HFF-Myc (cell line): Measurements from ENCODE around the gene CHPF.
A peak's percentile ranks its signal among the peaks of the same experiment; 100 is the strongest.

Experiments
- DNase-seq: peaks from one replicate; pipeline ENCODE4 v3.0.0-alpha.2; 2011; ENCODE audit warnings: low read depth; ENCODE audit errors: extremely low read depth
- H3K4me3 ChIP-seq: replicated peaks from 2 replicates; pipeline ENCODE4 v1.5.1; 2011; ENCODE audit warnings: low read depth, mild to moderate bottlenecking, control low read depth, low read length
- TF ChIP-seq, protein P1 (sequence below): IDR thresholded peaks from 2 replicates; pipeline ENCODE4 v1.5.1; 2012; ENCODE audit warnings: mild to moderate bottlenecking, low read depth, low read length, control low read depth; ENCODE audit errors: missing control alignments

The CHPF gene

DNA sequence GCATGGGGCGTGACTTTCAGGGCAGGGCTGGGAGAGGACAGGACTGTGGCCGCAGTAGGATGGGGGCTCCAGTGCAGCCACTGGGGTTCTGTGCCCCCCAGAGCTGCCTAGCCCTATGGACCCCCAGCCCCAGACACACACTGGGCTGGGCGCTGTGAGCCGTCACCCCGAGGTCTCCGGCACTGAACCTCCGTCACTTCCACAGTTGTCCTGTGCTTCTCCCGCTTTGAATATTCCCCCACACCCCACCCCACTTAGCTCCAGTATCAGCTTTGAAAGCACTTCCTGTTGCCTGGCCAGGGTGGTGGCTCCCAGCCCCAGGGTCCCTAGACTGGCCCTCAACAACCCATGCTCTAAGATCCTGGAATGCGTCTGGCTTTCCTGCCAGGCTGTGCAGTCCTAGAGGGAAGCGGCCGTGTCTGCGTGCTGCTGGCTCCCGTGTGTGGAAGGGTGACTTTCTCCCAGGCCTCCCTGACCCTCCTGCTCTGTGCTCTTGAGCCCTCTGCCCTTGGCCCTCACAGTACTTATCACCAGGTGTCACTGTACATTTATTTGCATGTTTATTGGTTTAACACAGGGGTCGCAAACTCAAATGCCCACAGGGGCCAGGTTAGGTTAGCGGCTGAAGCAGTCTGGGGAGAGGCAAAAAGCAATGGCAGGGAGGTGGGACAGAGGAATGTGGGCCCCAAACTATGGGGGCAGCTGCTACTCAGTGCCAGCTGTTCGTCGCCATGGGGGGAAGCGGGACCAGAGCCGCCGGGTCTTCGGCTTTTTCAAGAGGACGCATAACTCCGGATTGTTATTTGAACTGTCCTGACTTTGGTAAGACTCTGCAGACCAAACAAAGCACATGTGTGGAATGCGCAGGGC is 17.8 kb upstream of the CHPF start:
- no peak overlapping the region for H3K4me3 ChIP-seq
- no peak for DNase-seq
- TF ChIP-seq, protein P1, sequence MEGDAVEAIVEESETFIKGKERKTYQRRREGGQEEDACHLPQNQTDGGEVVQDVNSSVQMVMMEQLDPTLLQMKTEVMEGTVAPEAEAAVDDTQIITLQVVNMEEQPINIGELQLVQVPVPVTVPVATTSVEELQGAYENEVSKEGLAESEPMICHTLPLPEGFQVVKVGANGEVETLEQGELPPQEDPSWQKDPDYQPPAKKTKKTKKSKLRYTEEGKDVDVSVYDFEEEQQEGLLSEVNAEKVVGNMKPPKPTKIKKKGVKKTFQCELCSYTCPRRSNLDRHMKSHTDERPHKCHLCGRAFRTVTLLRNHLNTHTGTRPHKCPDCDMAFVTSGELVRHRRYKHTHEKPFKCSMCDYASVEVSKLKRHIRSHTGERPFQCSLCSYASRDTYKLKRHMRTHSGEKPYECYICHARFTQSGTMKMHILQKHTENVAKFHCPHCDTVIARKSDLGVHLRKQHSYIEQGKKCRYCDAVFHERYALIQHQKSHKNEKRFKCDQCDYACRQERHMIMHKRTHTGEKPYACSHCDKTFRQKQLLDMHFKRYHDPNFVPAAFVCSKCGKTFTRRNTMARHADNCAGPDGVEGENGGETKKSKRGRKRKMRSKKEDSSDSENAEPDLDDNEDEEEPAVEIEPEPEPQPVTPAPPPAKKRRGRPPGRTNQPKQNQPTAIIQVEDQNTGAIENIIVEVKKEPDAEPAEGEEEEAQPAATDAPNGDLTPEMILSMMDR = no peak

DNA sequence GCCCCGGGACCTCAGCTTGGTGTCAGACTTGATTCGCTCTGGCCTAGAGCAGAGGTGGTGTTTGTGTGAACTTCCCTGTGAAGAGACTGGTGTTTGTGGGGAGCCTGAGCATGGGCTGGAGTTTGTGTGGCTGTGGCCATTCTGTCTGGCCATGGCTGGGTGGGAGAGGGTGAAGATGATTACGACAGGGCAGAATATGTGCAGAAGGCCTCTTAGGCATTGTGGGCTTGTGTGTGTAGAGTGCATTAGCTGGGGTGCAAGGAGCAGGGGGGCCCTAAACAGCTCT is 17.2 kb upstream of the CHPF start:
- no peak for DNase-seq
- no peak overlapping the region for H3K4me3 ChIP-seq
- TF ChIP-seq, protein P1 = no peak

DNA sequence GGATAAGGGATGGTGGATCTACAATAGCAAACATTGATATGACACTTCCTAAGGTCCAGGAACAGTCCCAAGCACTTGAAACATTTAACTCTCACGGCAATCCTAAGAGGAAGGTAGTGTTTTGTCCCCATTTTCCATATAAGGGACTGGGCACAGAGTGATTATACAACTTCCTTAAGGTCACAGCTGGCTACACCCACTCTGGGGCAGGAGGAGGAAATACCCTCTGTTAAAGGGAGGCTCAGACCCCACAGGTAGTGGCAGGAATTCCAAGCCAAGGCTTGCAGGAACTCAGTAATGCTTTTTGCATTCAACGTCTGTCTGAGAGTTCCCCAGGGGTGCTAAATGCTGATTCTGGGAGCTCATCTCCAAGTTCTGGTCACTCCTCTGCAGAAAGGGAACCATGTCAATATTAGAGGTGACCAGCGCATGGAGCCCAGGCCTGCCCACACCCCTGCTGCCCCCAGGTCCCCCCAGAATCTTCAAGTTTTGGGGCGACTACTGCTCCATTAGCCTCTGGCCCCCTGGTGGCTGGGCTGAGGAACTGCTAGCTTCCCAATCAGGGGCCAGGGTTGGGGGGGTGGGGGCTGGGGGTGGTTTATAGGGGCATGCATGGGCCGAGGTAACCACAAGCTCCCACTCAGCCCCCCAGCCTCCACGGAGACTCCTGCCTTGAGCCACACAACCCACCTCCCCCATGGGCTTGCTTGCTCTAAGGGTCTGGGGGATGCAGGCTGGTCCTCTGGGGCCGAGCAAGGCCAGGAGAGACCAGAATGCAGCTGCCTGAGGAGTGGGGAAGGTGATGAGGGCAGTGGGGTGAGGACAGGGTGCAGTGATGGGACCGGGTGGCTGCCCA is 16.7 kb upstream of the CHPF start:
- H3K4me3 ChIP-seq = no peak overlapping the region
- DNase-seq = no peak
- TF ChIP-seq, protein P1 = peak; percentile 62

DNA sequence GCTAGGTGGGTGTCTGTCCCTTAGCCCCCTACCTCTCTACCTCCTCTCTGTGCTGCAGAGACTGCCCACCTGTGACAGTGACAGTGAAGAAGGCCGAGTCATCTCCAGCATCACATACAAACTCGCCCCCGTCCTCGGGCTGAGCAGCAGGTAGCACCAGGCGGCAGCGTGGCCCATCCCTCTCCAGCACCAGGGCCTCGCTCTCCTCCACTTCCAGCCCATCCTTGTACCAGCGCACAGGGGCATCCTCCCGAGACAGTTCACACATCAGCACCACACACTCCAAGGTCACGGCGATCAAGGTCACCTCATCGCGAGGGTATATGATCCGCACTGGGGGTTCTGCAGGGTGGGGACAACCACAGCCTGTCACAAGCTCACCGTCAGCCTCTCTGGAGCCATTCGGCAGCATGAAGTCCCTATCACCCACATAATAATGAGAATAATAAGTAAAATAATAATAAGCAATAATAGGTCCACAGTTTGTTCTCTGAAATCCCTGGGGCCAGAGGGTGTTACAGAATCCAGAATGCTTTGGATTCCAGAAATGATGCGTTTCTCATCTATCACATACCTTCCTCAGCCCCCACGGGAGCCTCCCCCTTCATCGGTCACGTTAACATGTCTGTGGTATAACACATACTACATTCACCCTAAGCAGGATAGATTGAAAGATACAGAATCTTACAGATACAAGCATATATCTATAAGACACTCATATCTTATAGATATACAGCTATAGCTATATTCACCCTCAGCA is 15.7 kb upstream of the CHPF start:
- TF ChIP-seq, protein P1 = no peak
- DNase-seq = no peak
- no peak overlapping the region for H3K4me3 ChIP-seq

DNA sequence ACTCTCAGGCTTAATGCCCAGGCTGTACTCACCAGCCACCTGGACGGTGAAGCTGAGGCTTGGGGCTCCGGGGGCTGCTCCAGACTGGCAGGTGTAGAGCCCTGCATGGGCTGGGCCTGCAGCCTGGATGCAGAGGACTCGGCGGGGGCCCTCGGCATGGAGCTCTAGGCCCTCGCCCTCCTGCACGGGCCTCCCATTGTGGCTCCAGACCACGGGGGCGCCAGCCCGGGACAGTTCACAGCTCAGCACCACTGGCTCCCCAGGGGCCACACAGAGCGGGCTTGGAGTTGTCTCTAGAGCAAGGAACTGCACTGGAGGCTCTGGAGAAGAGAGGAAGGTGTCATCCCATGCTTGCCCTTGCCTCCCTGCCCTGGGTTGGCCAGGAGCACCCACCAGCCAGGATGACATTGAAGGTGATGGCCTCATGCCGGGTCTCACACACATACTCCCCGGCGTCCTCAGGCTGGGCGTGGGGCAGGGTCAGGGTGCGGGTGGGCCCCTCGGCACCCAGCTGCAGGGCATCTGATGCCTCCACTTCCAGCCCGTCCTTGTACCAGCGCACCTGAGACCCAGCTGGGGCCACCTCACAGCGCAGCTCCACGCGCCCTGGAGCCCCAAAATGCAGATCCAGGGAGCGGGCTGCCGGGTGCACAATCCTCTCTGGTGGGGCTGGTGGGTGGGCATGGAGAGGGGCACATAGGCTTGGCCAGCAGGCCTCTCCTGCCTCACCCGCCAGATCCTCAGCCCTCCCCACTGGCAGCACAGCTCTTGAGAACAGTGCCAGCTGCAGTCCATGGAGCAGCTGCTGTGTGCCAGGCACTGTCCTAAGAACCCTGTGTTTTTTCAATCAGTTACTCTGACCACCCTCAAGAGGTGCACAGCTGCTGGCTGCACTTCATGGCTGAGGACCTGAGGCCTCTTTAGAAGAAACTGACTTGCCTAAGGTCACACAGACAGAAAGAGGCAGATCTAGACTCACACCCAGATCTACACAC is 14.5 kb upstream of the CHPF start:
- no peak for DNase-seq
- TF ChIP-seq, protein P1 = no peak
- H3K4me3 ChIP-seq = no peak overlapping the region

DNA sequence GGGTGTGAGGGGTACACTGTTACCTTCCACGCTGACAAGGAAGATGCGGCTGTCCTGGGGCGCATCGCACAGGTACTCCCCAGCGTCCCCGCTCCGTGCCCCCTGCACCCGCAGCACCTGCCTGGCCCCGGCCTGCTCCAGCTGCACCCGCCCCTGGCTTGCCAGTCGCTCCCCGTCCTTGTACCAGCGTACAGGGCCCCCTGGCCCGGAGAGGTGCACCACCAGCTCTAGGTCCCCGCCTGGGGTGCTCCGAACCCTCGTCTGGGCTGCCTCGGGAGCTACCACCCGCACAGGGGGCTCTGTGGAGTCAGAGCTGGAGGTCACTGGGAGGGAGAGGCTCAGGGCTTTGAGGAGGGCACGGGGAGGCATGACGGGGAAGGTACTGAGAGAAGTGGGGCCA is 13.7 kb upstream of the CHPF start:
- H3K4me3 ChIP-seq = no peak overlapping the region
- no peak for DNase-seq
- TF ChIP-seq, protein P1 = no peak
